PC-3 (cell line): ENCODE data around the gene IFNA5. TPM values are rescaled to one million over a fixed set of nuclear protein-coding genes. Genes with fewer than 3 reads are reported as not detected.
A peak's percentile ranks its signal among the peaks of the same experiment; 100 is the strongest.

ENCODE experiments used
- ATAC-seq: fragments of 200-7000 bp; cut with Tn5 transposase; 2 replicates; pipeline ENCODE4 v1.9.1; 2020; ENCODE audit warnings: mild to moderate bottlenecking, moderate library complexity
- BruUV-seq: library from RNA; stranded (reverse); fragments of 400-500 nt; replicated peaks from 2 replicates; lab custom pipeline; 2021; lab: Mats Ljungman, UMichigan
- CTCF ChIA-PET: fragments of 300-600 bp; sonication (Branson Sonifier 250); formaldehyde crosslinking; loops from one replicate; lab custom pipeline; 2022; ENCODE audit warnings: antibody characterized with exemption; lab: Charles Lee
- POLR2A ChIA-PET: fragments of 300-600 bp; sonication (Branson Sonifier 250); formaldehyde crosslinking; loops from one replicate; lab custom pipeline; 2022; ENCODE audit warnings: antibody characterized with exemption; ENCODE audit not compliant: unreplicated experiment; lab: Charles Lee
- DNase-seq: peaks from one replicate; pipeline ENCODE4 v3.0.0-alpha.2; 2015
- H2AFZ ChIP-seq: fragments of 300-600 bp; sonication (generic); 2 replicates; pipeline ENCODE4 v1.6.0; 2016; ENCODE audit warnings: antibody characterized with exemption, low read length
- H3F3A ChIP-seq: fragments of 300-600 bp; sonication (generic); one replicate; pipeline ENCODE4 v1.6.0; 2017; ENCODE audit warnings: antibody characterized with exemption, low read length, control low read depth, mild to moderate bottlenecking; ENCODE audit not compliant: unreplicated experiment
- H3K27ac ChIP-seq: fragments of 300-600 bp; sonication (generic); 2 replicates; pipeline ENCODE4 v1.5.1; 2016; ENCODE audit warnings: mild to moderate bottlenecking, low read length
- H3K27me3 ChIP-seq: fragments of 300-600 bp; sonication (generic); 2 replicates; pipeline ENCODE4 v1.6.1; 2016; ENCODE audit warnings: low read length, mixed read lengths
- H3K36me3 ChIP-seq: fragments of 300-600 bp; sonication (generic); 2 replicates; pipeline ENCODE4 v1.6.1; 2016; ENCODE audit warnings: low read depth, mixed run types, low read length, mixed read lengths
- H3K4me1 ChIP-seq: fragments of 300-600 bp; sonication (generic); 2 replicates; pipeline ENCODE4 v1.5.1; 2016; ENCODE audit warnings: low read length; ENCODE audit not compliant: insufficient read depth
- H3K4me2 ChIP-seq: fragments of 300-600 bp; sonication (generic); 2 replicates; pipeline ENCODE4 v1.6.0; 2016; ENCODE audit warnings: low read length
- H3K4me3 ChIP-seq: fragments of 300-600 bp; sonication (generic); 2 replicates; pipeline ENCODE4 v1.5.1; 2016; ENCODE audit warnings: mild to moderate bottlenecking, low read length, mixed read lengths
- H3K79me2 ChIP-seq: fragments of 300-600 bp; sonication (generic); 2 replicates; pipeline ENCODE4 v1.6.1; 2017; ENCODE audit warnings: low read length, mixed read lengths
- H3K9ac ChIP-seq: fragments of 300-600 bp; sonication (generic); 2 replicates; pipeline ENCODE4 v1.6.0; 2016; ENCODE audit warnings: mild to moderate bottlenecking, low read length
- H3K9me2 ChIP-seq: fragments of 300-600 bp; sonication (generic); replicated peaks from 2 replicates; pipeline ENCODE4 v1.6.1; 2016; ENCODE audit warnings: mixed run types, low read length, mixed read lengths
- H3K9me3 ChIP-seq: fragments of 300-600 bp; sonication (generic); 2 replicates; pipeline ENCODE4 v1.6.1; 2016; ENCODE audit warnings: low read length, mixed read lengths
- H4K20me1 ChIP-seq: fragments of 300-600 bp; sonication (generic); 2 replicates; pipeline ENCODE4 v1.6.1; 2016; ENCODE audit warnings: low read length, mixed read lengths
- CTCF ChIP-seq: fragments of 300-600 bp; sonication (generic); conservative IDR thresholded peaks from 2 replicates; pipeline ENCODE4 v1.5.1; 2017; ENCODE audit warnings: antibody characterized with exemption, low read depth, mild to moderate bottlenecking, low read length
- EZH2 ChIP-seq: fragments of 300-600 bp; sonication (generic); IDR thresholded peaks from one replicate; pipeline ENCODE4 v1.6.1; 2017; ENCODE audit warnings: antibody characterized with exemption, mild to moderate bottlenecking, low read length; ENCODE audit not compliant: unreplicated experiment
- EZH2phosphoT487 ChIP-seq: fragments of 300-600 bp; sonication (generic); IDR thresholded peaks from 2 replicates; pipeline ENCODE4 v1.6.1; 2018; ENCODE audit warnings: mild to moderate bottlenecking, antibody characterized with exemption, low read length, borderline replicate concordance
- intact Hi-C: fragments of 100-400 bp; cut with micrococcal nuclease; formaldehyde crosslinking; loops from 2 replicates; pipeline ENCODE4 v1.9.0; 2023
- total RNA-seq: library from RNA; depleted of rRNA; stranded (reverse); fragments of >200 nt; gene quantifications from 2 replicates; pipeline ENCODE4 v1.2.3, GENCODE V29; 2014

IFNA5 gene
- total RNA-seq, 1 experiment from 2014 or later = not detected

- peaks cover 4% of the 10 kb centered on the region; the same call in 1 of the 2 replicates for H3K4me1 ChIP-seq
- H2AFZ ChIP-seq = no peak overlapping the region
- H3K27me3 ChIP-seq = no peaks in the 10 kb centered on the region; the same call in 1 of the 2 replicates
- no peak for DNase-seq
- no peak overlapping the region for H3K4me3 ChIP-seq
- no peaks in the 10 kb centered on the region for H4K20me1 ChIP-seq
- H3K9me3 ChIP-seq = no peaks in the 10 kb centered on the region
- H3K9me2 ChIP-seq = no peaks in the 10 kb centered on the region
- no peak overlapping the region for H3K27ac ChIP-seq
- ChIA-PET CTCF (no interaction called here), POLR2A (no interaction called here)
- intact Hi-C loops = no loop called here
- no peaks in the 10 kb centered on the region for H3K79me2 ChIP-seq
- no peak overlapping the region for H3K4me2 ChIP-seq
- no TSS peak for BruUV-seq
- H3K9ac ChIP-seq = no peak overlapping the region
- no peak for ATAC-seq
- TF ChIP-seq CTCF (no peak), EZH2phosphoT487 (no peak), EZH2 (no peak)
- no peaks in the 10 kb centered on the region for H3F3A ChIP-seq
- H3K36me3 ChIP-seq = no peaks in the 10 kb centered on the region
Measured at GRCh38 chr9:21266733-21267484, 38.2 kb downstream of the IFNA5 start.

- peak overlapping the region; percentile 16; the same call in 1 of the 2 replicates for H3K4me2 ChIP-seq
- no peak overlapping the region for H2AFZ ChIP-seq
- no peaks in the 10 kb centered on the region; the same call in 1 of the 2 replicates for H3K27me3 ChIP-seq
- ChIA-PET CTCF (interaction anchor here (0.9 kb wide), 1 partner anchor 13 kb away, joined by 4 read pairs; no protein-coding TSS in a partner anchor), POLR2A (no interaction called here)
- no peaks in the 10 kb centered on the region for H4K20me1 ChIP-seq
- intact Hi-C loops = no loop called here
- H3K79me2 ChIP-seq = no peaks in the 10 kb centered on the region
- no peaks in the 10 kb centered on the region for H3K9me3 ChIP-seq
- no peak for TF ChIP-seq EZH2
- no peak for TF ChIP-seq EZH2phosphoT487
- no peak for TF ChIP-seq CTCF
- H3K27ac ChIP-seq = no peak overlapping the region
- H3K9me2 ChIP-seq = no peaks in the 10 kb centered on the region
- BruUV-seq = no TSS peak
- no peaks in the 10 kb centered on the region for H3F3A ChIP-seq
- H3K4me1 ChIP-seq = peaks cover 4% of the 10 kb centered on the region; the same call in 1 of the 2 replicates
- DNase-seq (peak; percentile 56), ATAC-seq (peak; percentile 33)
- no peak overlapping the region for H3K9ac ChIP-seq
- no peaks in the 10 kb centered on the region for H3K36me3 ChIP-seq
- H3K4me3 ChIP-seq = no peak overlapping the region
Measured at GRCh38 chr9:21265421-21266189, 39.5 kb downstream of the IFNA5 start.
